GM18502 (cell line): ENCODE measurements around the gene ZNF646.
A peak's percentile ranks its signal among the peaks of the same experiment; 100 is the strongest.

ENCODE experiments used
- ATAC-seq: cut with Tn5 transposase; IDR thresholded peaks from one replicate; pipeline ENCODE4 v1.9.1; 2021; ENCODE audit warnings: mild to moderate bottlenecking; ENCODE audit not compliant: unreplicated experiment, poor library complexity

Gene ZNF646

GRCh38 chr16:31061813-31062440, 12.3 kb upstream of the ZNF646 start:
- ATAC-seq: no peak

GRCh38 chr16:31063495-31063842, 10.8 kb upstream of the ZNF646 start:
- no peak for ATAC-seq

DNA sequence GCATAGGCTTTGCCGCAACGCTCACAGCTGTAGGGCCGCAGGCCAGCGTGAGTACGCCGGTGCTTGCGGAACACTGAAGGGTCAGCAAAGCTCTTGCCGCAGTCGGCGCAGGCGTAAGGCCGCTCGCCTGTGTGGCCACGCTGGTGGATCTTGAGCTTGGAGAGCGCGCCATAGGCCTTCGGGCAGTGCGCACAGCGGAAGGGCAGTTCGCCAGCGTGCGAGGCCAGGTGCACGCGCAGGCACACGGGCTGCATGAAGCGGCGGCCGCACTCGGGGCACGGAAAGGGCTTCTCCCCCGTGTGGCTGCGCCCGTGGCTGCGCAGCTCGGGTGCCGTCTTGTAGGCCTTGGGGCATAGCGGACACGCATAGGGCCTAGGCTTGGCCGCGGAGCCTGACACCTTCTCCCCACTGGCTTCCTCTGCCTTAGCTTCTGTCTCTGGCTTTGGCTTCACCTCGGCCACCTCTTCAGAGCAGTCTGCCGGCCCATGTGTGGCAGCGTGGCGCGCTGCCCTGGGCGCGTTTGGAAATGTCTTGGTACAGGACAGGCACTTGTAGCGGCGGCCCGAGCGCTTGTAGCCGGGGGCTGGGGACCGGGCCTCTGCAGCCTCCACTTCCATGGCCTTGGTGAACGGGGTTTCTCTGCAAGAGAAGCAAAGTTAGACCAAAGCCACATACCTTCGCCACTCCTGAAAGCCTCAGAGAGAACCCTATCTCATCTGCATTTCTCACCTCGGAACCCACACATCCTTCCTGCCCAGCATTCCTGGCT, 10.2 kb upstream of the ZNF646 start:
- no peak for ATAC-seq

DNA sequence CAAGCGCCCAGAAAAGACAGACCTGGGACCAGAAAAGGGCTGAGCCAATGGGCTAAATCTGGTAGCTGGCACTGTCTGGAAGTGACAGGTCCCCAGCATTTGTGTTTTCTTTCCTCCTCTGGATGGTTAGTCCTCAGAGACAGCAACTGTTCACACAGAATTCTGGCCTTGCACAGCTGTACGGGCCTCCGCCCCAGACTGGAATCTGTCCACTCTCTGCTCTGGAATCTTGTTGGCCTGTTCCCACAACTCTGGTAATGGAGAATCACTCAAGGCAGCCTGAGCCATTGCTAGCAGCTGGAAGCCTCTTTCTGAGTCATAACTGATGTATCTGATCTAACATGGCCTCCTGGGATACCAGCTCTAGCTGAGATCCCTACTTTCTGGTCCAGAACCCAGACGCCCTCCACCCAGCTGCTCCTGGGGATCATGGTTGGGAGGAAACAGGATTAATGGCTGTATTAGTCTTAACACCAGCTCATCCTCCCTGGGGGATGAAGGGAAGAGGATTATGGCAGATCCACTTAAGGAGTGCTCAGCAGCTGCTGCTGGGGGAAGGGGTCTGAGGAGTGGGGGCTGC, 9.2 kb upstream of the ZNF646 start:
- ATAC-seq: no peak

GRCh38 chr16:31067342-31067741, 6.9 kb upstream of the ZNF646 start:
- ATAC-seq: no peak

GRCh38 chr16:31071861-31072260, 2.4 kb upstream of the ZNF646 start:
- ATAC-seq: no peak

DNA sequence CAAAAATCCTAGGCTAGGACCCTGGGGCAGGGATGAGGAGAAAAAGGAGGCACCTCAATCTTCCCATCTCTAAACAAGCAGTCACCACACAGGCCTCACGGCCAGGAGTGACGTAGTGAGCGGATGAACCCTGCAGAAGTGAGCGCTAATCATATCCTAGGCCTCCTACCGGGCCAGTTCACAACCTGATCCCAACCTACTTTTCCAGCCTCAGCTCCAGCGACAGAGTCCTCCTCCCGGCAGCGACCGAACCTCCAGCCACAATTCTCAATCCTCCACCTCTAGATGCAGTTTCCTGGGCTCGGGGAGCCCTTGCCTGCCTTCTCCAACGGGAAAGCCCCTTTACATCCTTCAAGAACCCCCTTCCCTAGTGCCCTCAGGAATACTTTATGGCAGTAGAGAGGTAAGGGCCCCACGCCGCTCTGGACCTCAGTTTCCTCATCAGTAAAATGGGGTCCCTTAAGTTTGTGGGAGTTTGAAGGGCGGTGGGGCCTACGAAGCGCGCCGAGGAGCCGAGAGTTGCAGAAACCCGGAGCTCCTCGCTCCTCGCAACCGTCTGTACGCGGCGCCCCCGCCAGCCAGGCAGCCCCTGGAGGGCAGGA, 1.6 kb upstream of the ZNF646 start:
- ATAC-seq: peak; percentile 3

DNA sequence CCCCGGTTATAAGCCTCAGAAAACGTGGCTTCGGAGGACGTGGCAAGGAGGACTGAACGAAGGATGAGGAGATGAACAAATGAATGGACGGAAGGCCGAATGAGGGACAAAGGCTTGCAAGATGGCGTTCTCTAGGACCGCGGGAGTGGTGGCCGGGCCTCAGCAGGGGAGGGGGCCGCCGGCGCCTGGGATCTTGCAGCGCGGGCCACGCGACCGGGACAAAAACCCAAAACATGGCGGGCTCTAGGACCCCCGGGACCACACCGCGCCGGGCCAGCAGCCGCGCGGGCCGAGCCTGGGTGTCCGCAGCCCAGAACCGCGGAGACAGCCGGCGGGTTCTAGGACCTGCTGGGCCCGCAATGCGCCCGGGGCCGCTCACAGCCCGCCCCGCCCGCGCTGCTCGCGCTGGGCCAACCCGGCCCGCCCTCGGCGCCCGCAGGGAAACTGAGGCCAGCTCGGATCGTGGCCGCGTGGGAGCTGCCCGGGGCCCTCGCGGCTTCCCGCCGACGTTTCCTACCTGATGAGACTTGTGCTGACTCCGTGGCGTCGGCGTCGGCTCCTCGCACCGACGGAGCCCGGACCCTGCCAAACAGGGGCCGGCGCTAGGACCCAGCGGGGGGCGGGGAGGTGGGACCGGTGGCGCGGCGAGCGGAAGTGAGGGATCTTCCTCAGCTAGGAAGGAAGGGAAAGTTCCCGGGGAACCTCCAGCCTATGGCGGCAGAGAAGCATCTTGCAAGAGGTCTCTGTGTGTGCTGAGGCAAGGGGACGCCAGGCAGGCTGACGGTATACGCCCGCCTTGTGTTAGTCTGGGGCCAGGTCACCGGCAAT, 866 bp upstream of the ZNF646 start:
- peak; percentile 54 for ATAC-seq

- ATAC-seq: no peak
Observed at GRCh38 chr16:31074814-31075183, 577 bp downstream of the ZNF646 start.

DNA sequence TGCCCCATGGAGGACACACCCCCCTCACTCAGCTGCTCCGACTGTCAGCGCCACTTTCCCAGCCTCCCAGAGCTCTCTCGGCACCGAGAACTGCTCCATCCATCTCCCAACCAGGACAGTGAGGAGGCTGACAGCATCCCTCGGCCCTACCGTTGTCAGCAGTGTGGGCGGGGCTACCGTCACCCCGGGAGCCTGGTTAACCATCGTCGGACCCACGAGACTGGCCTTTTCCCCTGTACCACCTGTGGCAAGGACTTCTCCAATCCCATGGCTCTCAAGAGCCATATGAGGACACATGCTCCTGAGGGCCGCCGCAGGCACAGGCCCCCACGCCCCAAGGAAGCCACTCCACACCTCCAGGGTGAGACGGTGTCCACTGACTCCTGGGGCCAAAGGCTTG, 2.1 kb downstream of the ZNF646 start:
- ATAC-seq: no peak

DNA sequence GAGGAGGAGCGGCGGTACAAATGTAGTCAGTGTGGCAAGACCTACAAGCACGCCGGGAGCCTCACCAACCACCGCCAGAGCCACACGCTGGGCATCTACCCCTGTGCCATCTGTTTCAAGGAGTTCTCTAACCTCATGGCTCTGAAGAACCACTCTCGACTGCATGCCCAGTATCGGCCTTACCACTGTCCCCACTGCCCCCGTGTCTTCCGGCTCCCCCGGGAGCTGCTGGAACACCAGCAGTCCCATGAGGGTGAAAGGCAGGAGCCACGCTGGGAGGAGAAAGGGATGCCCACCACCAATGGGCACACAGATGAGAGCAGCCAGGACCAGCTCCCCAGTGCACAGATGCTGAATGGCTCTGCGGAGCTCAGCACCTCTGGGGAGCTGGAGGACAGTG, 2.8 kb downstream of the ZNF646 start:
- no peak for ATAC-seq

- ATAC-seq: no peak
Observed at GRCh38 chr16:31077592-31078396, 3.6 kb downstream of the ZNF646 start.

GRCh38 chr16:31078597-31079341, 4.5 kb downstream of the ZNF646 start:
- no peak for ATAC-seq

DNA sequence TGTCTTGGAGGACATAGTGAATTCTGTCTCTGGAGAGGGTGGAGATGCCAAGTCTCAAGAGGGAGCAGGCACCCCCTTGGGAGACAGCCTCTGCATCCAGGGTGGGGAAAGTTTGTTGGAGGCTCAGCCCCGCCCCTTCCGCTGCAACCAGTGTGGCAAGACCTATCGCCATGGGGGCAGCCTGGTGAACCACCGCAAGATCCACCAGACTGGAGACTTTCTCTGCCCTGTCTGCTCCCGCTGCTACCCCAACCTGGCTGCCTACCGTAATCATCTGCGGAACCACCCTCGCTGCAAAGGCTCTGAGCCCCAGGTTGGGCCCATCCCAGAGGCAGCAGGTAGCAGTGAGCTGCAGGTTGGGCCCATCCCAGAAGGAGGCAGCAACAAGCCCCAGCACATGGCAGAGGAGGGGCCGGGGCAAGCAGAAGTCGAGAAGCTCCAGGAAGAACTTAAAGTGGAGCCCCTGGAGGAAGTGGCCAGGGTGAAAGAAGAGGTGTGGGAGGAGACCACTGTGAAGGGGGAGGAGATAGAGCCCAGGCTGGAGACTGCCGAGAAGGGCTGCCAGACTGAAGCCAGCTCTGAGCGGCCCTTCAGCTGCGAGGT, 5.2 kb downstream of the ZNF646 start:
- no peak for ATAC-seq

DNA sequence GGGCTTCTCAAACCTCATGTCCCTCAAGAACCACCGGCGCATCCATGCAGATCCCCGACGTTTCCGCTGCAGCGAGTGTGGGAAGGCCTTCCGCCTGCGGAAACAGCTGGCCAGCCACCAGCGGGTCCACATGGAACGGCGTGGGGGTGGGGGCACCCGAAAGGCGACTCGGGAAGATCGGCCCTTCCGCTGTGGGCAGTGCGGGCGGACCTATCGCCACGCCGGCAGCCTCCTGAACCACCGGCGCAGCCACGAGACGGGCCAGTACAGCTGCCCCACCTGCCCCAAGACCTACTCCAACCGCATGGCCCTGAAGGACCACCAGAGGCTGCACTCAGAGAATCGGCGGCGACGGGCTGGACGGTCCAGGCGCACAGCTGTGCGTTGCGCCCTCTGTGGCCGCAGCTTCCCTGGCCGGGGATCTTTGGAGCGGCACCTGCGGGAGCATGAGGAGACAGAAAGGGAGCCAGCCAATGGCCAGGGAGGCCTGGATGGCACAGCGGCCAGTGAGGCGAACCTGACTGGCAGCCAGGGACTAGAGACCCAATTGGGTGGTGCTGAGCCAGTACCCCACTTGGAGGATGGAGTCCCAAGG, 5.9 kb downstream of the ZNF646 start:
- no peak for ATAC-seq

- ATAC-seq: no peak
Observed at GRCh38 chr16:31080756-31081419, 6.7 kb downstream of the ZNF646 start.

DNA sequence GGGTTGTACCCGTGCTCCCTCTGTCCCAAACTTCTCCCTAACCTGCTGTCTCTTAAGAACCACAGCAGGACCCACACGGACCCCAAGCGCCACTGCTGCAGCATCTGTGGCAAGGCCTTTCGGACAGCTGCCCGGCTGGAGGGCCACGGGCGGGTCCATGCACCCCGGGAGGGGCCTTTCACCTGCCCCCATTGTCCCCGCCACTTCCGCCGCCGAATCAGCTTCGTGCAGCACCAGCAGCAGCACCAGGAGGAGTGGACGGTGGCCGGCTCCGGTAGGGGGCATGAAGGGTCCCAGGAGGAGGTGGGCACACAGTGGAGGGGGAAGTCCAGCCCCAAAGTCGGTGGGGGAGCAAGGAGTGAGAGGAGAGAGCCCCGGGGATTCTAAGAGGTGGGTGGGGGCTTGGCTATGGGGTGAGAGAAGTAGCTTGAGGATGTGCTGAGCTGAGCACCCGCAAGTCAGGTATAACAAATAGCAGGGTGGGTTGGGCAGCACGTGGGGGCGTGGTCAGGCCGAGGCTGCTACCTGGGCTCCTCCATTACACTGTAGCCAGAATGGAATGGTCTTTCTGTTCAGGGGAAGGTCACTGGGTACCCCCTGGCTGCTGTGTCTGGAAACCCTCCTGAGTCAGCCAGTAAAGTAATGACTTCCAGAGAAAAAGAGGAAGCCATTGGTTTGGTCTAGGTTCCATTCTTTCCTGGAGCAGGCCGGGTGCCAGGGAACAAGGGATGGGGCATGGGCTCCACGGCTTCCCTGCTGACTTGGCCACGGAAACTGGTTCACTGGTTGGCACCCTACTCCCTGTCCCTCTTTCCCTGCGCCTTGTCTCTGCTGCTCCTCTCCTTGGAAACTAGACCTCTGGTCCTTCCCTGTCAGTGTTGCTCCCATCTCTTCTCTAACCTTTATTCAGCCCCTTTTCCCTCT, 7.5 kb downstream of the ZNF646 start:
- no peak for ATAC-seq
